CD14-positive monocyte (primary cell): ENCODE results near the gene SRRD. TPM values are rescaled to one million over a fixed set of nuclear protein-coding genes. Genes with fewer than 3 reads are reported as not detected.

Source experiments
- DNase-seq, 3 donors: peaks; one replicate each; pipeline ENCODE4 v3.0.0-alpha.2; 2011 to 2022
- H2AFZ ChIP-seq: 2 replicates; pipeline ENCODE4 v1.6.0; 2012; ENCODE audit warnings: mild to moderate bottlenecking, low read depth, low read length, inconsistent platforms; ENCODE audit not compliant: insufficient read depth, poor library complexity, severe bottlenecking
- H3K27ac ChIP-seq, 2 donors: 1 replicate in 1 of 2; 2 replicates in 1 of 2; pipeline ENCODE4 v1.5.1; 2012 to 2013; ENCODE audit warnings: low read length in 2 of 2, control low read depth in 1 of 2, inconsistent platforms in 1 of 2, low read depth in 1 of 2, mild to moderate bottlenecking in 1 of 2
- H3K27me3 ChIP-seq, 2 donors: one replicate each; pipeline versions ENCODE4 v1.6.0 to v1.6.1; 2011 to 2013; ENCODE audit warnings: low read length in 2 of 2; ENCODE audit not compliant: control insufficient read depth in 2 of 2, insufficient read depth in 2 of 2
- H3K36me3 ChIP-seq, 2 donors: replicated peaks in 1 of 2; 1 replicate in 1 of 2; 2 replicates in 1 of 2; pipeline versions ENCODE4 v1.5.1 to v1.6.1; 2012 to 2013; ENCODE audit warnings: low read length in 2 of 2, control low read depth in 1 of 2, inconsistent platforms in 1 of 2, mild to moderate bottlenecking in 1 of 2; ENCODE audit not compliant: insufficient read depth in 2 of 2, control insufficient read depth in 1 of 2
- H3K4me1 ChIP-seq, 2 donors: 1 replicate in 1 of 2; 2 replicates in 1 of 2; pipeline versions ENCODE4 v1.5.1 to v1.6.1; 2012 to 2013; ENCODE audit warnings: low read length in 2 of 2, control low read depth in 1 of 2, inconsistent platforms in 1 of 2, mild to moderate bottlenecking in 1 of 2, moderate library complexity in 1 of 2; ENCODE audit not compliant: insufficient read depth in 2 of 2, control insufficient read depth in 1 of 2
- H3K4me2 ChIP-seq: replicated peaks from 2 replicates; pipeline ENCODE3; 2012; ENCODE audit warnings: low read length, moderate library complexity, mild to moderate bottlenecking; ENCODE audit not compliant: poor library complexity, severe bottlenecking; ENCODE audit errors: extremely low read depth
- H3K4me3 ChIP-seq, 3 experiments: fragments of 200-600 bp in 1 of 3; sonication (generic) in 1 of 3; replicated peaks in 1 of 3; 1 replicate in 2 of 3; 2 replicates in 1 of 3; pipeline ENCODE4 v1.5.1; 2011 to 2013; ENCODE audit warnings: low read length in 3 of 3, mild to moderate bottlenecking in 3 of 3, control low read depth in 2 of 3, low read depth in 2 of 3, inconsistent platforms in 1 of 3, moderate library complexity in 1 of 3
- H3K79me2 ChIP-seq: 2 replicates; pipeline ENCODE4 v1.6.0; 2012; ENCODE audit warnings: mild to moderate bottlenecking, control low read depth, inconsistent platforms, low read length, moderate library complexity; ENCODE audit not compliant: insufficient read depth
- H3K9ac ChIP-seq: 2 replicates; pipeline ENCODE4 v1.6.0; 2017; ENCODE audit warnings: low read length, mild to moderate bottlenecking; ENCODE audit not compliant: insufficient read depth, poor library complexity, severe bottlenecking
- H3K9me3 ChIP-seq, 2 donors: replicated peaks in 1 of 2; 1 replicate in 1 of 2; 2 replicates in 1 of 2; pipeline versions ENCODE4 v1.5.1 to v1.6.1; 2012 to 2013; ENCODE audit warnings: low read length in 2 of 2, control low read depth in 1 of 2; ENCODE audit not compliant: control insufficient read depth in 1 of 2, insufficient read depth in 1 of 2
- H4K20me1 ChIP-seq: 2 replicates; pipeline ENCODE4 v1.6.0; 2012; ENCODE audit warnings: mild to moderate bottlenecking, low read length, control low read depth, moderate library complexity; ENCODE audit not compliant: insufficient read depth
- H3K27ac Mint-ChIP-seq, 7 donors: one replicate each; pipeline ENCODE4 v1.8.0; 2020; ENCODE audit warnings: mild to moderate bottlenecking in 7 of 7, mixed read lengths in 7 of 7, moderate library complexity in 6 of 7, inconsistent platforms in 2 of 7
- H3K27me3 Mint-ChIP-seq, 3 donors: one replicate each; pipeline ENCODE4 v1.8.0; 2021 to 2022; ENCODE audit warnings: low read depth in 3 of 3, mild to moderate bottlenecking in 3 of 3, mixed read lengths in 3 of 3, moderate library complexity in 3 of 3, inconsistent platforms in 1 of 3
- H3K36me3 Mint-ChIP-seq, 2 donors: one replicate each; pipeline ENCODE4 v1.8.0; 2020; ENCODE audit warnings: mixed read lengths in 2 of 2, inconsistent platforms in 1 of 2, mild to moderate bottlenecking in 1 of 2
- H3K4me1 Mint-ChIP-seq: one replicate; pipeline ENCODE4 v1.8.0; 2020; ENCODE audit warnings: mild to moderate bottlenecking, mixed read lengths
- H3K4me3 Mint-ChIP-seq, 2 donors: one replicate each; pipeline ENCODE4 v1.8.0; 2020; ENCODE audit warnings: mild to moderate bottlenecking in 2 of 2, mixed read lengths in 2 of 2, moderate library complexity in 1 of 2
- H3K9me3 Mint-ChIP-seq, 7 donors: one replicate each; pipeline ENCODE4 v1.8.0; 2020 to 2022; ENCODE audit warnings: mixed read lengths in 7 of 7, mild to moderate bottlenecking in 6 of 7, moderate library complexity in 6 of 7, inconsistent platforms in 2 of 7
- WGBS: methylation state at CpG from one replicate; pipeline ENCODE4 v1.1.5; 2013; ENCODE audit warnings: missing lambda C conversion rate; ENCODE audit not compliant: insufficient coverage; 5-methylcytosine and 5-hydroxymethylcytosine counted together
- intact Hi-C, 2 donors: fragments of 100-400 bp; cut with micrococcal nuclease; formaldehyde crosslinking; loops; one replicate each; pipeline versions ENCODE4 v1.15.0 to v1.15.1; 2023
- polyA plus RNA-seq, 3 donors: library from polyadenylated mRNA; depleted of rRNA in 1 of 3; unstranded in 2 of 3; stranded (reverse) in 1 of 3; fragments of 300-500 nt in 2 of 3; fragments of >200 nt in 1 of 3; fragmentation: Illumina TruSeq in 2 of 3; gene quantifications; 1 replicate in 2 of 3; 2 replicates in 1 of 3; pipeline ENCODE4 v1.2.3, GENCODE V29; 2012 to 2021
- TF ChIP-seq, protein P1 (sequence below): fragments of 200-600 bp; IDR thresholded peaks from one replicate; pipeline ENCODE4 v1.8.0; 2022; ENCODE audit warnings: antibody characterized with exemption, mild to moderate bottlenecking

Gene SRRD
- polyA plus RNA-seq, 3 donors = 3.7 to 15.0 (median 10.0) TPM

DNA sequence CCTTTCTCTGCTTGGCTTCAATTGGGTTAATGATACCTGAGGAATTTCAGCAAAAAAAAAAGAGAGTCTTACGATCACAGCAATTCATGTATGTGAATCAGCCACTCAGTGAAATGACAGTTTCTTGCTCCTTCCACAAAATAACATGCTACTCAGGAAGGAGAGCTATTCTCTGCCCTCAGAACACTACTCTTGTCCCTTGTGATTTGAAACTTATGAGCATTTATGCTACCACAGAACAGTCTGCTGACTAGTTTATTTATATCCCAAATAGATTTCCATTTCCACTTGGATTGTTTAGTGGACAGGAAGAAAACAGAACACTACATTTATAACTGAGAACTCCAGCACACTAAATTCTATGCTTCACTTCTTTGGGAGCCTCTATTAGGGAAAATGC, 20.1 kb downstream of the SRRD start:
- Histone ChIP-seq H3K79me2 (peaks cover 1% of the 10 kb centered on the region), H4K20me1 (peaks cover 16% of the 10 kb centered on the region), H3K27me3 (no peaks in the 10 kb centered on the region), H3K36me3 (peaks cover 93 to 99% of the 10 kb centered on the region in 2 donors), H3K4me2 (no peak overlapping the region), H3K4me3 (no peak overlapping the region), H3K9me3 (no peaks in the 10 kb centered on the region), H3K9ac (no peak overlapping the region), H2AFZ (no peak overlapping the region), H3K4me1 (peaks cover 9 to 12% of the 10 kb centered on the region in 2 donors), H3K27ac (peak overlapping the region in 1 of 2 donors; percentile 52)
- Mint-ChIP-seq H3K27me3 (peaks cover 0 to 9% (median 1%) of the 10 kb centered on the region in 3 donors), H3K36me3 (peaks cover 83 to 97% of the 10 kb centered on the region in 2 donors), H3K4me1 (peaks cover 15% of the 10 kb centered on the region), H3K4me3 (no peak overlapping the region), H3K27ac (peak overlapping the region in 2 of 7 donors; percentile 70 to 80), H3K9me3 (no peaks in the 10 kb centered on the region)
- WGBS = no CpG with 5 or more reads among the region's 1 CpG
- intact Hi-C loops = no loop called here
- DNase-seq = no peak
- TF ChIP-seq, protein P1, sequence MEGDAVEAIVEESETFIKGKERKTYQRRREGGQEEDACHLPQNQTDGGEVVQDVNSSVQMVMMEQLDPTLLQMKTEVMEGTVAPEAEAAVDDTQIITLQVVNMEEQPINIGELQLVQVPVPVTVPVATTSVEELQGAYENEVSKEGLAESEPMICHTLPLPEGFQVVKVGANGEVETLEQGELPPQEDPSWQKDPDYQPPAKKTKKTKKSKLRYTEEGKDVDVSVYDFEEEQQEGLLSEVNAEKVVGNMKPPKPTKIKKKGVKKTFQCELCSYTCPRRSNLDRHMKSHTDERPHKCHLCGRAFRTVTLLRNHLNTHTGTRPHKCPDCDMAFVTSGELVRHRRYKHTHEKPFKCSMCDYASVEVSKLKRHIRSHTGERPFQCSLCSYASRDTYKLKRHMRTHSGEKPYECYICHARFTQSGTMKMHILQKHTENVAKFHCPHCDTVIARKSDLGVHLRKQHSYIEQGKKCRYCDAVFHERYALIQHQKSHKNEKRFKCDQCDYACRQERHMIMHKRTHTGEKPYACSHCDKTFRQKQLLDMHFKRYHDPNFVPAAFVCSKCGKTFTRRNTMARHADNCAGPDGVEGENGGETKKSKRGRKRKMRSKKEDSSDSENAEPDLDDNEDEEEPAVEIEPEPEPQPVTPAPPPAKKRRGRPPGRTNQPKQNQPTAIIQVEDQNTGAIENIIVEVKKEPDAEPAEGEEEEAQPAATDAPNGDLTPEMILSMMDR = no peak

DNA sequence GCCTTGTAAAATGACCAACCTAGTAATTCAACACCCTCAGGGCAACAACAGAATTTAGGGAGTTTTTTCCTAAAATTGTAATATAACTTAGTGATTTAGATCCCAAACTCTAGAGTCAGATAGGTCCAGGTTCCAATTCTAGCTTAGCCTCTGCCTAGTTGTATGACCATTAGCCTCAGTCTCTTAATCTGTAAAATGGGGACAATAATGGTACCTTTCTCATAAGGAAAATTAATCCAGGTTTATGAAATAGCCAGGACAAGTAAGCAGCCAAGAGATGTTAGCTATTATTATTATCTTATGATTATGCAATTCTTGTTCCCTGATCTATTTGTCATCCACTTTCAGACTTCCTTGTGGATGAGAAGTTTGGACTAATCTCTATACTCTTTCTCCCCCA, 24.5 kb downstream of the SRRD start:
- no peaks in the 10 kb centered on the region for H3K9me3 ChIP-seq
- no peak overlapping the region for H2AFZ ChIP-seq
- peaks cover 66 to 76% of the 10 kb centered on the region in 2 donors for H3K36me3 ChIP-seq
- H3K9me3 Mint-ChIP-seq = no peaks in the 10 kb centered on the region
- no peak overlapping the region for H3K27ac ChIP-seq
- peaks cover 30% of the 10 kb centered on the region for H3K4me1 Mint-ChIP-seq
- peaks cover 24 to 28% of the 10 kb centered on the region in 2 donors for H3K4me1 ChIP-seq
- no peak overlapping the region for H3K4me3 ChIP-seq
- H3K27me3 Mint-ChIP-seq = peaks cover 0 to 7% (median 1%) of the 10 kb centered on the region in 3 donors
- DNase-seq = no peak
- H3K79me2 ChIP-seq = peaks cover 32% of the 10 kb centered on the region
- H3K9ac ChIP-seq = no peak overlapping the region
- TF ChIP-seq, protein P1 = no peak
- no peak overlapping the region for H3K27ac Mint-ChIP-seq
- no peak overlapping the region for H3K4me3 Mint-ChIP-seq
- peaks cover 63 to 70% of the 10 kb centered on the region in 2 donors for H3K36me3 Mint-ChIP-seq
- H3K4me2 ChIP-seq = no peak overlapping the region
- no peaks in the 10 kb centered on the region for H3K27me3 ChIP-seq
- intact Hi-C loops = no loop called here
- peaks cover 6% of the 10 kb centered on the region for H4K20me1 ChIP-seq
